Adipose tissue (tissue), 3 donors: ENCODE results near the gene ATP9A. TPM values are rescaled to one million over a fixed set of nuclear protein-coding genes. Genes with fewer than 3 reads are reported as not detected.

ENCODE experiments used
- H3K27ac ChIP-seq: one replicate; pipeline ENCODE4 v1.5.1; 2013; ENCODE audit warnings: low read depth, low read length
- whole genome bisulfite sequencing, 3 donors: extraction: QIAGEN DNeasy Blood & Tissue Kit; methylation state at CpG; one replicate each; pipeline ENCODE4 v1.1.7; 2013; 5-methylcytosine and 5-hydroxymethylcytosine counted together
- polyA plus RNA-seq, 3 donors: library from polyadenylated mRNA; stranded (reverse); fragments of 200-250 nt; gene quantifications; one replicate each; pipeline ENCODE4 v1.2.3, GENCODE V29; 2013
- donor health status: healthy with polysubstance abuse.
- donor health status: Bipolar disorder and iron deficiency.
- donor health status: healthy.

ATP9A gene
- polyA plus RNA-seq, 3 donors, result 10.1 to 38.0 (median 10.4) TPM

DNA sequence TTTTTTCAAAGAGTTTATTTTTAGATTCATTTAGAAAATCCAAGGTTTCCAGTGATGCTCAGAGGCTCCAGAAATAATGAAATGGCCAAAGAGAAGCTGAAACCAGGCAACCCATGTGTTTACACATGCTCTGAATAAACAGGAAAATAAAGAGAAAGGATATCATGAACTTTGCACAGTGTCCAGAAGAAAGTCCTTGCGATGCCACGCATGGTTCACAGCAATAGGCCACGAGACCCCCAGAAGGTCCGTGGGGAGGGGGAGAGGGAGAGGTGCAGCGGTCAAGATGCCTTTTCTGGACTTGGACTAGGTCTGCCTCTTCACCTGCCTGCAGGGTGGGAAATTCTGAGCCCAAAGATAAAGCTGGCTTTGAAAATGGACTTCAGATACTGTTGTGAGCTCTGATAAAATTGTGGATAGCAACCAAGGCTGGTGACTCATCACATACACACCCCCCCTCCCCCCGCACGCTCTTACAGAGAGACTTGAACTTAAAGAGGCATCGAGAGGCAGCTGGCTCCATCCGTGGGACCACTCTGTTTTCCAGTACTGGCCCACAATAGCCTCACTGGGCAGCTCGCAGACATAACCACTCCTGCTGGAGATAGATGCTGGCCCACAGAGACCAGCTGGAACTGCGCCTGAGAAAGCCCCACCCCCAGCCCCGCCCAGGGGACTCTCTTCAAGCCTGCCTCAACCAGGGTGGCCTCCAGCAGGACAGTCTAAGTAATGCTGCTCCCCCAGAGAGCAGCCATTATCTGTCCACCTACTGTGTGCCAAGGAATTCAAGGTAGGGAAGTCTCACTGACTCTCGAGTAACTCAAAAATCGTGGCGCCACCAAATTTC lies 204.5 kb downstream of the ATP9A start:
- WGBS, 3 donors, result 34 to 39% (median 35%) methylated on average over 15 of the region's 15 CpGs
- peak overlapping the region; percentile 32 for H3K27ac ChIP-seq

DNA sequence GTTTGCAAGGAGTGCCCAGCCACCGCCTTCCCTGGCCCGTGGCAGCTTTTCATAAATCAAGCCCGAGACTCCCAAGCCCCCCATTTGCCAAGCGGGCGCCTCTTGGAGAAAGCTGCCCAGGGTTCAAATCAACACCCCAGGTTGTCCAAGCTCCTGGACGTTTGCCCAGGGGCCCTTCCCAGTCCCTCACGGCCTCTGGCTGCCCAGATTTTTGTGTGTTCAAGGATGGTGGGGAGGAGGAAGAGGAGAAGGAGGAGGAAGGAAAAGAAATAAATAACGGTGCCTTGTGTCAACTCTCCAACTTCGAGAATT lies 205.1 kb downstream of the ATP9A start:
- H3K27ac ChIP-seq, result no peak overlapping the region
- 2 to 4% (median 3%) methylated on average over 9 of the region's 9 CpGs for WGBS, 3 donors

- WGBS, 3 donors, result 0 to 1% (median 1%) methylated on average over 70 to 76 of the region's 76 CpGs
- H3K27ac ChIP-seq, result peak overlapping the region; percentile 86
Observed at GRCh38 chr20:51562332-51563173, 205.6 kb downstream of the ATP9A start.

- WGBS, 3 donors, result 0 to 2% (median 1%) methylated on average over 10 of the region's 10 CpGs
- H3K27ac ChIP-seq, result no peak overlapping the region
Observed at GRCh38 chr20:51562027-51562331, 206.2 kb downstream of the ATP9A start.

- no peak overlapping the region for H3K27ac ChIP-seq
- WGBS, 3 donors, result 22 to 27% (median 24%) methylated on average over 16 of the region's 16 CpGs
Observed at GRCh38 chr20:51560550-51561307, 207.5 kb downstream of the ATP9A start.

GRCh38 chr20:51560042-51560441 lies 208.1 kb downstream of the ATP9A start:
- 85 to 91% (median 88%) methylated on average over 1 of the region's 1 CpG for WGBS, 3 donors

DNA sequence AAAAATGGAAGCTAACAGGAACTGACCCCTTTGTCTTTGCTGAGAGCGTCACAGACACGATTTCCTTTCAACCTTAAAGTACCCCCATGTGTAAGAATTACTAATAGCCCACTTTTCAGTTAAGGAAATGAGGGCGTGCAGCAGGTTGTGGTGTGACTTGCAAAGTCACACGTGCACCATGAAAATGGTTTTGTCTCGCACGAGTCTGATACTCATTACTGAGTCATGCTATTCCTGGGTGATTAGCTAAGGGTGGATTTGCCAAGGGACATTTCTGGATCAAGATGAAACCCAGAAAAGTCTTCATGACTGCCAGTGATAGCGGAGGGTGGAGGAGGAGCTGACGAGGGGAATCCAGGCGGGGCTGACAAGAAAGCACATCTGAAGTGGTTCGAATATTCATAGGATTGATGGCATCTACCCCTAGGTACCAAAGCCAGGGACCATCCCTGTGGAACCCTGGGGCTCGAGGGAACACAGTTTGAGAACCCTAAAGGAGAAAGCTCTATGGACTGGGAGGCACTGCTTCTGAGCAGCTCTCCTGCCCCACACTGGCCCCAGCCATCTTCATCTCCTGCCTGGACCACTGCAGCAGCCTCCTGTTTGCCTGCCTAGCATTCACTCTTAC lies 213.5 kb downstream of the ATP9A start:
- H3K27ac ChIP-seq, result no peak overlapping the region
- 53 to 66% (median 58%) methylated on average over 11 of the region's 11 CpGs for WGBS, 3 donors

More at GRCh38 chr20:51560042-51560441, 208.1 kb downstream of the ATP9A start:
- H3K27ac ChIP-seq, result no peak overlapping the region

GRCh38 chr20:51553897-51554486 lies 214.2 kb downstream of the ATP9A start:
- H3K27ac ChIP-seq, result no peak overlapping the region
- 59 to 73% (median 69%) methylated on average over 8 of the region's 8 CpGs for WGBS, 3 donors

DNA sequence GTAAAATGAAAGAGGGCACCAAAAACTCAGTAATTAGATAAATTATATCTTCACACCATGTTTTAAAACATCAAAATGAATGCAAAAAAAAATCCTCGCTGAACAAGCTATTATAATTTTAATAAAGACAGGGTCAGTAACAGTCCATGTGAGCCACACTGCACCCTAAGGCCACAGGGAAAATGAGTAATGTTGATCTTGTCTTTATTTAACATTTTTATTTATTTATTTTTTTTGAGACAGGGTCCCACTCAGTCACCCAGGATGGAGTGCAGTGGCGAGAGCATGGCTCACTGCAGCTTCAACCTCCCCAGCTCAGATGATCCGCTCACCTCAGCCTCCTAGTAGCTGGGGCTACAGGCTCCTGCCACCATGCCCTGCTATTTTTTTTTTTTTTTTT lies 217.0 kb downstream of the ATP9A start:
- 91 to 98% (median 97%) methylated on average over 3 of the region's 3 CpGs for WGBS, 3 donors

DNA sequence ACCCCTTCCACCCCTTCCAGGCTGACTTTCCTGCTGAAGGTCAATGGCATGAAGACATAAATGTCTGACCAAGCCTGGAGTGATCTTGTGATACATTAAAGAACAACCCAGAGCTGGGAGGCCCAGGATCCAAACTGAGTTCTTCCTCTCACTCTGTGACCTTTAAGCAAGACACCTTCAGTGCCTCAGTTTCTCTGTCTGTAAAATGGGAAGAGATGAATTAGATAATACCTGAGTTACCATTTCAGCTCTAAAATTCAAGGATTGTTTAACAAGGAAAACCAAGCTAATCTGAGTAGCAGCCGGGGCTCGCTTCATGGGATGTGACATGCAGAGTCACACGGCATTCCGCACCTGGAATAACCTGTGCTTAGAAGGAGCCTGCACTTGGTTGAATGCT lies 218.7 kb downstream of the ATP9A start:
- 96 to 98% (median 97%) methylated on average over 4 of the region's 4 CpGs for WGBS, 3 donors
- H3K27ac ChIP-seq, result no peak overlapping the region

More for the DNA sequence above, 217.0 kb downstream of the ATP9A start:
- H3K27ac ChIP-seq, result no peak overlapping the region

DNA sequence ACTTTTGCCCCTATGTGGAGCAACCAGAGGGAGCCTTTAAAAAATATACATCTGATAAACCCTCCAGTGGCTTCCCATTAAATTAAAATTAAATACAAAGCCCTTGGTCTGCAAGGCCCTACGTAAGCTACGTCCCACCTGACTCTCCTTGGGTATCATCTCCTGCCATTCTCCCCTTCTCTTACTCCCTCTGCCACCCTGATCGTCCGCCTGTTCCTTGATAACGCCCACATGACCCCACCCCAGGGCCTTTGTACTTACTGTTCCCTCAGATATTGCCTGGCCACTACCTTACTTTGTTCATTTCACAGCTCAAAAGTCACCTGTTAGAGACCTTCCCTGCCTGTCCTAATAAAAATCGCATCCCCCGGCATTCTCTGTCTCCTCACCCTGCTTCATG lies 220.2 kb downstream of the ATP9A start:
- H3K27ac ChIP-seq, result no peak overlapping the region
- 90 to 95% (median 95%) methylated on average over 7 of the region's 7 CpGs for WGBS, 3 donors

Other genes starting within 250 kb of the ATP9A start
- 1 to 10 TPM; 1.0 to 6.8 (median 2.2) TPM for gene NFATC2, start 225.7 kb downstream of the ATP9A start, polyA plus RNA-seq
- under 1 TPM; 0.03 to 0.49 (median 0.11) TPM for gene SALL4, start 34.1 kb upstream of the ATP9A start, polyA plus RNA-seq